Psoas muscle (tissue), 8 donors: ENCODE data around the gene LENEP. TPM values are rescaled to one million over a fixed set of nuclear protein-coding genes. Genes with fewer than 3 reads are reported as not detected.
A peak's percentile ranks its signal among the peaks of the same experiment; 100 is the strongest.

Experiments
- ATAC-seq, 4 donors: fragments of 200-7000 bp; cut with Tn5 transposase; one replicate each; pipeline ENCODE4 v1.9.1; 2020; ENCODE audit warnings: moderate library complexity in 3 of 4, mild to moderate bottlenecking in 2 of 4
- DNase-seq, 2 donors: peaks; one replicate each; pipeline ENCODE4 v3.0.0-alpha.2; 2020
- H3K27ac ChIP-seq: fragments of 200-600 bp; one replicate; pipeline ENCODE4 v1.8.0; 2022
- H3K27me3 ChIP-seq, 3 donors: fragments of 200-600 bp in 1 of 3; one replicate each; pipeline versions ENCODE4 v1.6.1 to v1.8.0; 2013 to 2022; ENCODE audit warnings: low read length in 2 of 3, mild to moderate bottlenecking in 2 of 3, moderate library complexity in 1 of 3; ENCODE audit not compliant: insufficient read depth in 3 of 3
- H3K36me3 ChIP-seq, 2 donors: fragments of 200-600 bp in 1 of 2; one replicate each; pipeline versions ENCODE4 v1.6.1 to v1.8.0; 2013 to 2022; ENCODE audit warnings: low read depth in 1 of 2, mild to moderate bottlenecking in 1 of 2, moderate library complexity in 1 of 2; ENCODE audit not compliant: insufficient read depth in 1 of 2
- H3K4me1 ChIP-seq: fragments of 200-600 bp; one replicate; pipeline ENCODE4 v1.8.0; 2022
- H3K4me3 ChIP-seq: fragments of 200-600 bp; one replicate; pipeline ENCODE4 v1.8.0; 2022; ENCODE audit warnings: mild to moderate bottlenecking
- H3K9me3 ChIP-seq: fragments of 200-600 bp; one replicate; pipeline ENCODE4 v1.8.0; 2022
- WGBS, 3 donors: extraction: QIAGEN DNeasy Blood & Tissue Kit; methylation state at CpG; one replicate each; pipeline versions ENCODE4 v1.1.6 to v1.1.7; 2013; 5-methylcytosine and 5-hydroxymethylcytosine counted together
- intact Hi-C, 2 donors: fragments of 100-400 bp; cut with DNase I; formaldehyde crosslinking; loops; one replicate each; pipeline versions ENCODE4 v1.11.0 to v1.14.2; 2022
- polyA plus RNA-seq, 3 donors: library from polyadenylated mRNA; stranded (reverse); fragments of 200-250 nt; gene quantifications; one replicate each; pipeline ENCODE4 v1.2.3, GENCODE V29; 2013
- total RNA-seq, 4 donors: library from RNA; stranded (reverse); fragmentation: NEBNext Ultra II Directional in 2 of 4; extraction: Animal tissue kit (Norgen Biotek cat#: 25700) in 2 of 4; gene quantifications; one replicate each; pipeline versions ENCODE4 v1.2.1 to v1.2.4, GENCODE V29; 2021 to 2023
- TF ChIP-seq, protein P1 (sequence below): fragments of 200-600 bp; IDR thresholded peaks from one replicate; pipeline ENCODE4 v1.8.0; 2022; ENCODE audit warnings: antibody characterized with exemption
- donor health status: healthy with polysubstance abuse.
- donor health status: DM: no; HTN: no; CAD: no; lungs with moderate emphysema.
- donor health status: Bipolar disorder and iron deficiency.
- donor health status: healthy.
- donor health status: DM: yes; HTN: yes; CAD: no.
- donor health status: DM: no; HTN: no; CAD: no.
- donor health status: DM: no; HTN: no; CAD: no.
- donor health status: DM: yes; HTN: yes; CAD: no.

Gene LENEP
- total and polyA plus RNA-seq, 7 donors = not detected

DNA sequence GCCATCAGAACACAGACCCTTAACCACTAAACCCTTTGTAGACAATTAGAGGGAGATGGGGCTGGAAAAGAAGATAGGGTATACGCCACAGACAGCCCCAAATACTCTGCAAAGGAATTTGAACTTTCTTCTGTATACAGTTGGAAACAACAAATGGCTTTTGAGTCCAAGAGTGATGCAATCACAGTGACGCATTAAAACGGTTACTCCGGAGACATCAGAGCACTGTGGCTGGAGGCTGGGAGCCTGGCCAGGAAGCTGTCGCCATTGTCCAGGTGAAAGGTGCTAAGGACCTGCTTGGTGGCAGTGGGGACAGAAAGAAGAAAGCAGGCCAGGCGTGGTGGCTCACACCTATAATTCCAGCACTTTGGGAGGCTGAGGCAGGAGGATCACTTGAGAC lies 6.1 kb upstream of the LENEP start:
- 62 to 68% (median 63%) methylated on average over 6 of the region's 6 CpGs for WGBS, 3 donors
- H3K27ac ChIP-seq = peak overlapping the region; percentile 36
- H3K9me3 ChIP-seq = no peaks in the 10 kb centered on the region
- H3K27me3 ChIP-seq = no peaks in the 10 kb centered on the region
- peak in 1 of 2 donors; percentile 47 for DNase-seq
- intact Hi-C loops = no loop called here
- H3K4me1 ChIP-seq = peaks cover 18% of the 10 kb centered on the region
- H3K4me3 ChIP-seq = no peak overlapping the region
- H3K36me3 ChIP-seq = peaks cover 0 to 33% of the 10 kb centered on the region in 2 donors
- TF ChIP-seq, protein P1, sequence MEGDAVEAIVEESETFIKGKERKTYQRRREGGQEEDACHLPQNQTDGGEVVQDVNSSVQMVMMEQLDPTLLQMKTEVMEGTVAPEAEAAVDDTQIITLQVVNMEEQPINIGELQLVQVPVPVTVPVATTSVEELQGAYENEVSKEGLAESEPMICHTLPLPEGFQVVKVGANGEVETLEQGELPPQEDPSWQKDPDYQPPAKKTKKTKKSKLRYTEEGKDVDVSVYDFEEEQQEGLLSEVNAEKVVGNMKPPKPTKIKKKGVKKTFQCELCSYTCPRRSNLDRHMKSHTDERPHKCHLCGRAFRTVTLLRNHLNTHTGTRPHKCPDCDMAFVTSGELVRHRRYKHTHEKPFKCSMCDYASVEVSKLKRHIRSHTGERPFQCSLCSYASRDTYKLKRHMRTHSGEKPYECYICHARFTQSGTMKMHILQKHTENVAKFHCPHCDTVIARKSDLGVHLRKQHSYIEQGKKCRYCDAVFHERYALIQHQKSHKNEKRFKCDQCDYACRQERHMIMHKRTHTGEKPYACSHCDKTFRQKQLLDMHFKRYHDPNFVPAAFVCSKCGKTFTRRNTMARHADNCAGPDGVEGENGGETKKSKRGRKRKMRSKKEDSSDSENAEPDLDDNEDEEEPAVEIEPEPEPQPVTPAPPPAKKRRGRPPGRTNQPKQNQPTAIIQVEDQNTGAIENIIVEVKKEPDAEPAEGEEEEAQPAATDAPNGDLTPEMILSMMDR = no peak
- ATAC-seq = no peak

DNA sequence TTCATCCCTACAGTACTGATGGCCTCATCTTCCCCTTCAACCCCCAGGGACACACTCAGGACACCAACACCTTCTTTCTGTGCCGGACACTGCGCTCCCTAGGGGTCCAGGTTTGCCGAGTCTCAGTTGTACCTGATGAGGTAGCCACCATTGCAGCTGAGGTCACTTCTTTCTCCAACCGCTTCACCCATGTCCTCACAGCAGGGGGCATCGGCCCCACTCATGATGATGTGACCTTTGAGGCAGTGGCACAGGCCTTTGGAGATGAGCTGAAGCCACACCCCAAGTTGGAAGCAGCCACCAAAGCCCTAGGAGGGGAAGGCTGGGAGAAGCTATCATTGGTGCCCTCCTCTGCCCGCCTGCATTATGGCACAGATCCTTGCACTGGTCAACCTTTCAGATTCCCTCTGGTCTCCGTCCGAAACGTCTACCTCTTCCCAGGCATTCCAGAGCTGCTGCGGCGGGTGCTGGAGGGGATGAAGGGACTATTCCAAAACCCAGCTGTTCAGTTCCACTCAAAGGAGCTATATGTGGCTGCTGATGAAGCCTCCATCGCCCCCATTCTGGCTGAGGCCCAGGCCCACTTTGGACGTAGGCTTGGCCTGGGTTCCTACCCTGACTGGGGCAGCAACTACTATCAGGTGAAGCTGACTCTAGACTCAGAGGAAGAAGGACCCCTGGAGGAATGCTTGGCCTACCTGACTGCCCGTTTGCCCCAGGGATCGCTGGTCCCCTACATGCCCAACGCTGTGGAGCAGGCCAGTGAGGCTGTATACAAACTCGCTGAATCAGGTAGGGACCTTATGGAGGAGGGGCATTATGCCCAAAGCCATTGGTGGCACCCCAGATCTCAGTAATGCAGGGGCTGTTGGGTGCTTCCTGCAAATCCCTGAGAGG lies 5.1 kb upstream of the LENEP start:
- intact Hi-C loops = no loop called here

DNA sequence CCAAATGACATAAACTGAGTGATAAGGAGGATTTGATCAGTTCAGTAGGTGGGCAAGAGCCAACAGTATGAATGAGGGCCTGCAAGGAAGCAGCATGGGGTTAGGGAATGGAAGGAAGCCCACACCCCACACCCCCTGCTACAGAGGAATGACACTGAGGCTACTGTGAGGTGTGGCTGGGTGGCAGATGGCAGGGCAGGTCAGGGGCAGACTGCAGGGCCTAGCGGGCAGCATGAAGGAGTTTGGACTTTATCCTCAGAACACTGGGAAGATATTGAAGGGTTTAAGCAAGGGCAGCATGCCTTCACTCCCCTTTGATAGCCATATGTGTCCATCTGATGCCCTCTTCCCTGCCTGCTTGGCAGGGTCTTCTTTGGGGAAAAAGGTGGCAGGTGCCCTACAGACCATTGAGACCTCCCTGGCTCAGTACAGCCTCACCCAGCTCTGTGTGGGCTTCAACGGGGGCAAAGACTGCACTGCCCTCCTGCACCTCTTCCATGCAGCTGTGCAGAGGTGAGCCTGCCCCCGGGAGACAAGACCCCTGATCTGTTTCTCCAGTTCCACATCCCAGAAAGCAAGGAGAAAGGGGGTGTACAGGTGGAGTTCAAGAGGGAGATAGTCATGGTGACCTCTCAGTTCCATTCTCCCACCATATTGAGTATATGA lies 4.1 kb upstream of the LENEP start:
- Histone ChIP-seq H3K27ac (no peak overlapping the region), H3K9me3 (no peaks in the 10 kb centered on the region), H3K4me3 (no peak overlapping the region), H3K27me3 (no peaks in the 10 kb centered on the region), H3K4me1 (peaks cover 6% of the 10 kb centered on the region), H3K36me3 (peaks cover 0 to 33% of the 10 kb centered on the region in 2 donors)
- TF ChIP-seq, protein P1 = no peak
- intact Hi-C loops = no loop called here
- DNase-seq (peak in 1 of 2 donors; percentile 50), ATAC-seq (no peak)
- WGBS, 3 donors = 77 to 89% (median 83%) methylated on average over 3 of the region's 3 CpGs

More for the DNA sequence above, 5.1 kb upstream of the LENEP start:
- ATAC-seq (no peak), DNase-seq (peak in 1 of 2 donors; percentile 48)
- Histone ChIP-seq H3K4me3 (no peak overlapping the region), H3K4me1 (peaks cover 12% of the 10 kb centered on the region), H3K27me3 (no peaks in the 10 kb centered on the region), H3K27ac (no peak overlapping the region), H3K9me3 (no peaks in the 10 kb centered on the region), H3K36me3 (peaks cover 0 to 33% of the 10 kb centered on the region in 2 donors)
- TF ChIP-seq, protein P1 = no peak
- WGBS, 3 donors = 81 to 84% (median 82%) methylated on average over 15 to 17 of the region's 17 CpGs

DNA sequence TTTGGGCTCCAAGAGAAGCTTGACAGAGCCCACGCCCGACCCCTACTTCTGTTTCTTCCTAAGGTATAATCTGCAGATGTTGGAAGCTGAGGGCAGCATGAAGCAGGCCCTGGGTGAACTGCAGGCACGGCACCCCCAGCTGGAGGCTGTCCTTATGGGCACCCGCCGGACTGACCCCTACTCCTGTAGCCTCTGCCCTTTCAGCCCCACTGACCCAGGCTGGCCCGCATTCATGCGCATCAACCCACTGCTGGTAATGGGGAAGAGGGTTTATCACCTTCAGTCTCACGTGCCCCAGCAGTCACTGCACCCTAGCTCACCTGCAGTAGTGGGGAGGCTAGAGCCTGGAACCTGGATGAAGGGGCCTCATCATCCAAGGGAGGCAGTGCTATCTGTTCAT lies 3.1 kb upstream of the LENEP start:
- Histone ChIP-seq H3K9me3 (no peaks in the 10 kb centered on the region), H3K27ac (no peak overlapping the region), H3K4me3 (no peak overlapping the region), H3K36me3 (peaks cover 0 to 33% of the 10 kb centered on the region in 2 donors), H3K27me3 (no peaks in the 10 kb centered on the region), H3K4me1 (peaks cover 5% of the 10 kb centered on the region)
- WGBS, 3 donors = 90 to 93% (median 92%) methylated on average over 8 of the region's 8 CpGs
- intact Hi-C loops = no loop called here
- peak in 1 of 2 donors; percentile 18 for DNase-seq
- TF ChIP-seq, protein P1 = no peak
- ATAC-seq = no peak
